Breast epithelium (tissue), 3 donors: Measurements from ENCODE around the gene GRIK5.

Experiments used
- CTCF ChIP-seq, 3 donors: fragments of 450-650 bp; IDR thresholded peaks; one replicate each; pipeline ENCODE4 v1.5.1; 2016 to 2017; ENCODE audit warnings: antibody characterized with exemption in 3 of 3, mild to moderate bottlenecking in 3 of 3, moderate library complexity in 3 of 3
- POLR2AphosphoS5 ChIP-seq, 3 donors: sonication (generic); formaldehyde crosslinking; IDR thresholded peaks; one replicate each; pipeline ENCODE4 v1.6.1; 2017; ENCODE audit warnings: antibody characterized with exemption in 3 of 3

GRCh38 chr19:42095142-42095813 is 25.3 kb upstream of the GRIK5 start:
- TF ChIP-seq CTCF (IDR thresholded peaks at IDR 0.05) (no peak), POLR2AphosphoS5 (IDR thresholded peaks at IDR 0.05) (no peak)
